HUES64 (cell line): Measurements from ENCODE around the gene ERC1.

Source experiments
- H3K27ac ChIP-seq: 2 replicates; pipeline ENCODE4 v1.7.0; 2013; ENCODE audit warnings: low read depth, low read length, inconsistent platforms
- H3K27me3 ChIP-seq: 2 replicates; pipeline ENCODE4 v1.6.1; 2013; ENCODE audit warnings: mild to moderate bottlenecking, low read length; ENCODE audit not compliant: insufficient read depth
- H3K36me3 ChIP-seq: 2 replicates; pipeline ENCODE4 v1.6.1; 2013; ENCODE audit warnings: mild to moderate bottlenecking, low read length; ENCODE audit not compliant: insufficient read depth
- H3K4me1 ChIP-seq: 2 replicates; pipeline ENCODE4 v1.6.1; 2013; ENCODE audit warnings: mild to moderate bottlenecking, low read length, moderate library complexity; ENCODE audit not compliant: insufficient read depth
- H3K4me3 ChIP-seq: 2 replicates; pipeline ENCODE4 v1.5.1; 2013; ENCODE audit warnings: mild to moderate bottlenecking, low read length, moderate library complexity
- H3K9ac ChIP-seq: 2 replicates; pipeline ENCODE4 v1.6.1; 2013; ENCODE audit warnings: mild to moderate bottlenecking, low read depth, low read length
- H3K9me3 ChIP-seq: 2 replicates; pipeline ENCODE4 v1.6.1; 2013; ENCODE audit warnings: low read depth, low read length; ENCODE audit not compliant: insufficient read depth
- WGBS: fragments of 150-250, 120-280 bp; methylation state at CpG from one replicate; pipeline ENCODE4 v1.1.7; 2013; ENCODE audit warnings: missing lambda C conversion rate; 5-methylcytosine and 5-hydroxymethylcytosine counted together

ERC1 gene

GRCh38 chr12:1277905-1278304, 286.9 kb downstream of the ERC1 start:
- no peak overlapping the region for H3K9ac ChIP-seq
- H3K4me3 ChIP-seq = no peak overlapping the region
- H3K4me1 ChIP-seq = peaks cover 3% of the 10 kb centered on the region; the same call in 1 of the 2 replicates
- H3K27ac ChIP-seq = no peak overlapping the region
- no peaks in the 10 kb centered on the region for H3K27me3 ChIP-seq
- 90% methylated on average over 4 of the region's 4 CpGs for WGBS
- H3K9me3 ChIP-seq = no peaks in the 10 kb centered on the region
- no peaks in the 10 kb centered on the region for H3K36me3 ChIP-seq

GRCh38 chr12:1279050-1279449, 288.0 kb downstream of the ERC1 start:
- no peak overlapping the region for H3K9ac ChIP-seq

GRCh38 chr12:1280059-1280458, 289.0 kb downstream of the ERC1 start:
- 96% methylated on average over 4 of the region's 5 CpGs for WGBS
- Histone ChIP-seq H3K27ac (no peak overlapping the region), H3K4me3 (no peak overlapping the region), H3K4me1 (peaks cover 3% of the 10 kb centered on the region; the same call in 1 of the 2 replicates), H3K36me3 (no peaks in the 10 kb centered on the region), H3K27me3 (no peaks in the 10 kb centered on the region), H3K9me3 (no peaks in the 10 kb centered on the region), H3K9ac (no peak overlapping the region)

More at GRCh38 chr12:1279050-1279449, 288.0 kb downstream of the ERC1 start:
- no peak overlapping the region for H3K4me3 ChIP-seq
- no peaks in the 10 kb centered on the region for H3K27me3 ChIP-seq
- peaks cover 3% of the 10 kb centered on the region; the same call in 1 of the 2 replicates for H3K4me1 ChIP-seq
- no peaks in the 10 kb centered on the region for H3K36me3 ChIP-seq
- H3K9me3 ChIP-seq = no peaks in the 10 kb centered on the region
- H3K27ac ChIP-seq = no peak overlapping the region
- 71% methylated on average over 2 of the region's 3 CpGs for WGBS

- no peak overlapping the region for H3K27ac ChIP-seq
- no peak overlapping the region for H3K9ac ChIP-seq
- WGBS = 94% methylated on average over 7 of the region's 7 CpGs
- no peaks in the 10 kb centered on the region for H3K9me3 ChIP-seq
- H3K4me3 ChIP-seq = no peak overlapping the region
- no peaks in the 10 kb centered on the region for H3K27me3 ChIP-seq
- peaks cover 3% of the 10 kb centered on the region; the same call in 1 of the 2 replicates for H3K4me1 ChIP-seq
- H3K36me3 ChIP-seq = no peaks in the 10 kb centered on the region
Measured at GRCh38 chr12:1281683-1282366, 290.8 kb downstream of the ERC1 start.

- no peak overlapping the region for H3K9ac ChIP-seq
- 65% methylated on average over 5 of the region's 5 CpGs for WGBS
- peaks cover 3% of the 10 kb centered on the region; the same call in 1 of the 2 replicates for H3K4me1 ChIP-seq
- H3K9me3 ChIP-seq = no peaks in the 10 kb centered on the region
- H3K36me3 ChIP-seq = no peaks in the 10 kb centered on the region
- H3K27me3 ChIP-seq = no peaks in the 10 kb centered on the region
- H3K4me3 ChIP-seq = no peak overlapping the region
- H3K27ac ChIP-seq = no peak overlapping the region
Measured at GRCh38 chr12:1282670-1283315, 291.8 kb downstream of the ERC1 start.

GRCh38 chr12:1283316-1283715, 292.3 kb downstream of the ERC1 start:
- Histone ChIP-seq H3K27me3 (no peaks in the 10 kb centered on the region), H3K4me1 (peaks cover 4% of the 10 kb centered on the region; the same call in 1 of the 2 replicates), H3K9me3 (no peaks in the 10 kb centered on the region), H3K36me3 (no peaks in the 10 kb centered on the region), H3K9ac (no peak overlapping the region), H3K4me3 (no peak overlapping the region), H3K27ac (no peak overlapping the region)
- 90% methylated on average over 2 of the region's 2 CpGs for WGBS

- Histone ChIP-seq H3K36me3 (0 out of 2 replicates have a peak, but pooled peaks cover 2% of the 10 kb centered on the region), H3K27ac (no peak overlapping the region), H3K27me3 (no peaks in the 10 kb centered on the region), H3K9me3 (no peaks in the 10 kb centered on the region), H3K4me3 (no peak overlapping the region), H3K9ac (no peak overlapping the region), H3K4me1 (peaks cover 8% of the 10 kb centered on the region; the same call in 1 of the 2 replicates)
- 95% methylated on average over 3 of the region's 4 CpGs for WGBS
Measured at GRCh38 chr12:1284611-1285010, 293.6 kb downstream of the ERC1 start.

GRCh38 chr12:1287446-1287975, 296.5 kb downstream of the ERC1 start:
- Histone ChIP-seq H3K36me3 (peaks cover 6% of the 10 kb centered on the region), H3K4me3 (no peak overlapping the region), H3K27me3 (no peaks in the 10 kb centered on the region), H3K9me3 (no peaks in the 10 kb centered on the region), H3K9ac (no peak overlapping the region), H3K27ac (no peak overlapping the region), H3K4me1 (peaks cover 8% of the 10 kb centered on the region; the same call in 1 of the 2 replicates)
- WGBS = 92% methylated on average over 3 of the region's 3 CpGs

GRCh38 chr12:1288333-1288732, 297.3 kb downstream of the ERC1 start:
- H3K27me3 ChIP-seq = no peaks in the 10 kb centered on the region
- H3K27ac ChIP-seq = no peak overlapping the region
- 88% methylated on average over 7 of the region's 7 CpGs for WGBS
- H3K36me3 ChIP-seq = peaks cover 6% of the 10 kb centered on the region
- H3K4me1 ChIP-seq = 0 out of 2 replicates have a peak, but pooled peaks cover 5% of the 10 kb centered on the region
- H3K4me3 ChIP-seq = no peak overlapping the region
- H3K9me3 ChIP-seq = no peaks in the 10 kb centered on the region
- H3K9ac ChIP-seq = no peak overlapping the region

- Histone ChIP-seq H3K9ac (no peak overlapping the region), H3K4me1 (peaks cover 12% of the 10 kb centered on the region; the same call in 1 of the 2 replicates), H3K36me3 (peaks cover 6% of the 10 kb centered on the region), H3K27ac (no peak overlapping the region), H3K9me3 (no peaks in the 10 kb centered on the region), H3K4me3 (no peak overlapping the region), H3K27me3 (no peaks in the 10 kb centered on the region)
- 99% methylated on average over 6 of the region's 7 CpGs for WGBS
Measured at GRCh38 chr12:1289371-1290155, 298.5 kb downstream of the ERC1 start.

- H3K9me3 ChIP-seq = no peaks in the 10 kb centered on the region
- H3K4me3 ChIP-seq = no peak overlapping the region
- WGBS = 91% methylated on average over 3 of the region's 3 CpGs
- no peaks in the 10 kb centered on the region for H3K27me3 ChIP-seq
- H3K36me3 ChIP-seq = peaks cover 6% of the 10 kb centered on the region
- H3K9ac ChIP-seq = no peak overlapping the region
- H3K4me1 ChIP-seq = peaks cover 12% of the 10 kb centered on the region; the same call in 1 of the 2 replicates
- H3K27ac ChIP-seq = no peak overlapping the region
Measured at GRCh38 chr12:1290716-1291115, 299.7 kb downstream of the ERC1 start.
